HCEC 1CT (cell line): Measurements from ENCODE around the gene SCN8A.
"Not testable (repeated sequence)": the region's sequence is repeated elsewhere in the genome, so short reads cannot be mapped to it uniquely, and the experiment has no call there.

ENCODE experiments used
- DNase-seq: peaks from one replicate; pipeline ENCODE4 v3.0.0-alpha.2; 2017

The SCN8A gene

GRCh38 chr12:51773145-51773869 is 182.3 kb downstream of the SCN8A start:
- peak; percentile 85 for DNase-seq

- DNase-seq = no peak
Measured at GRCh38 chr12:51774933-51775332, 183.9 kb downstream of the SCN8A start.

- DNase-seq = no peak
Measured at GRCh38 chr12:51777457-51777856, 186.4 kb downstream of the SCN8A start.

- no peak for DNase-seq
Measured at GRCh38 chr12:51777973-51778372, 186.9 kb downstream of the SCN8A start.

- no peak for DNase-seq
Measured at GRCh38 chr12:51779876-51780275, 188.8 kb downstream of the SCN8A start.

- DNase-seq = no peak
Measured at GRCh38 chr12:51784688-51785087, 193.7 kb downstream of the SCN8A start.

- DNase-seq = no peak
Measured at GRCh38 chr12:51785906-51786305, 194.9 kb downstream of the SCN8A start.

- DNase-seq = peak; percentile 77
Measured at GRCh38 chr12:51788876-51789275, 197.8 kb downstream of the SCN8A start.

- no peak for DNase-seq
Measured at GRCh38 chr12:51792417-51792816, 201.4 kb downstream of the SCN8A start.

GRCh38 chr12:51793201-51793600 is 202.2 kb downstream of the SCN8A start:
- peak; percentile 20 for DNase-seq

- DNase-seq = no peak
Measured at GRCh38 chr12:51797301-51797700, 206.3 kb downstream of the SCN8A start.

GRCh38 chr12:51798051-51798450 is 207.0 kb downstream of the SCN8A start:
- not testable (repeated sequence) for DNase-seq

GRCh38 chr12:51798501-51798900 is 207.5 kb downstream of the SCN8A start:
- no peak for DNase-seq

GRCh38 chr12:51801027-51801426 is 210.0 kb downstream of the SCN8A start:
- DNase-seq = no peak

GRCh38 chr12:51806896-51807295 is 215.9 kb downstream of the SCN8A start:
- no peak for DNase-seq

GRCh38 chr12:51809193-51809592 is 218.2 kb downstream of the SCN8A start:
- DNase-seq = no peak

GRCh38 chr12:51811203-51812202 is 220.5 kb downstream of the SCN8A start:
- DNase-seq = no peak

GRCh38 chr12:51812871-51813270 is 221.8 kb downstream of the SCN8A start:
- DNase-seq = no peak

GRCh38 chr12:51813931-51814310 is 222.9 kb downstream of the SCN8A start:
- DNase-seq = no peak

GRCh38 chr12:51814311-51815088 is 223.5 kb downstream of the SCN8A start:
- peak; percentile 70 for DNase-seq

GRCh38 chr12:51815571-51815970 is 224.5 kb downstream of the SCN8A start:
- no peak for DNase-seq

GRCh38 chr12:51817027-51817953 is 226.3 kb downstream of the SCN8A start:
- DNase-seq = no peak
